Activated T-helper 2 cell treated with anti-CD3 and anti-CD28 coated beads, Interferon-gamma antibody, Interleukin-2, Interleukin-4, amounts not matched to agents 10 μg/mL and 5 μg/mL and 100 μg/mL, durations not matched to agents 14 hours and 24 hours and 36 hours (primary cell): ENCODE data around the gene AUTS2. TPM values are rescaled to one million over a fixed set of nuclear protein-coding genes. Genes with fewer than 3 reads are reported as not detected.
"Not testable (repeated sequence)": the region's sequence is repeated elsewhere in the genome, so short reads cannot be mapped to it uniquely, and the experiment has no call there.

ENCODE experiments used
- DNase-seq: peaks from one replicate; pipeline ENCODE4 v3.0.0; 2021; ENCODE audit warnings: low spot score
- H3K27ac Mint-ChIP-seq: one replicate; pipeline ENCODE4 v1.8.0; 2021; ENCODE audit warnings: mixed read lengths
- H3K27me3 Mint-ChIP-seq: one replicate; pipeline ENCODE4 v1.8.0; 2021; ENCODE audit warnings: low read depth, mixed read lengths
- H3K36me3 Mint-ChIP-seq: one replicate; pipeline ENCODE4 v1.8.0; 2021; ENCODE audit warnings: low read depth, mixed read lengths
- H3K4me1 Mint-ChIP-seq: one replicate; pipeline ENCODE4 v1.8.0; 2021; ENCODE audit warnings: low read depth, mixed read lengths
- H3K4me3 Mint-ChIP-seq: one replicate; pipeline ENCODE4 v1.8.0; 2021; ENCODE audit warnings: low read depth, mild to moderate bottlenecking, moderate library complexity, mixed read lengths
- H3K9me3 Mint-ChIP-seq: one replicate; pipeline ENCODE4 v1.8.0; 2021; ENCODE audit warnings: mixed read lengths
- intact Hi-C: fragments of 100-400 bp; cut with micrococcal nuclease; formaldehyde crosslinking; loops from one replicate; pipeline ENCODE4 v1.15.1; 2023
- total RNA-seq: library from RNA; stranded (reverse); gene quantifications from 2 replicates; pipeline ENCODE4 v1.2.3, GENCODE V29; 2022

Gene AUTS2
- total RNA-seq, 1 donor from 2014 or later, result 1.1 TPM

DNA sequence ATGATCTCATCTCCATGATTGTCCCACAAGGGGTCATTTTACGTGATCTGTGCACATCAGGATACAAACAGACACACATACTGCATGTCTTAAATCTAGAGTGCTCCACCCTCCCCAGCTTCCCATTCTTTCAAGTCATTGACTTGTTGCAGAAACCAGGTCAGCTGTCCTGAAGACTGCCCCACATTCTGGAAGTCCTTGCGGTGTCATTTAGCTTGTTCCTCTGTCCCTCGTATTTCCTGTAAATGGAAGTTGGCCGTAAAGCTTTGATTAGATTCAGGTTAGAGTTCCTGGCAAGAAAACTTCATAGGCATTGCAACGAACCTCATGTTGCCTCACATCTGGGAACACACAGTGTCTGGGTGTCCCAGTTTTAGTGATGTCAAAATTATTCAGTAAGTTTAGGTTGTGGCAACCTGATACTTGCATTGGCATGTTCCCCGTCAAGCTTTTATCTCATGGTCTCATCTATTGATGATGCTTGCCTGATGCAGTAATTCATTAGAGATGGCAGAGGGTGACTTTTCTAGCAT, 1116.3 kb downstream of the AUTS2 start:
- no peaks in the 10 kb centered on the region for H3K36me3 Mint-ChIP-seq

DNA sequence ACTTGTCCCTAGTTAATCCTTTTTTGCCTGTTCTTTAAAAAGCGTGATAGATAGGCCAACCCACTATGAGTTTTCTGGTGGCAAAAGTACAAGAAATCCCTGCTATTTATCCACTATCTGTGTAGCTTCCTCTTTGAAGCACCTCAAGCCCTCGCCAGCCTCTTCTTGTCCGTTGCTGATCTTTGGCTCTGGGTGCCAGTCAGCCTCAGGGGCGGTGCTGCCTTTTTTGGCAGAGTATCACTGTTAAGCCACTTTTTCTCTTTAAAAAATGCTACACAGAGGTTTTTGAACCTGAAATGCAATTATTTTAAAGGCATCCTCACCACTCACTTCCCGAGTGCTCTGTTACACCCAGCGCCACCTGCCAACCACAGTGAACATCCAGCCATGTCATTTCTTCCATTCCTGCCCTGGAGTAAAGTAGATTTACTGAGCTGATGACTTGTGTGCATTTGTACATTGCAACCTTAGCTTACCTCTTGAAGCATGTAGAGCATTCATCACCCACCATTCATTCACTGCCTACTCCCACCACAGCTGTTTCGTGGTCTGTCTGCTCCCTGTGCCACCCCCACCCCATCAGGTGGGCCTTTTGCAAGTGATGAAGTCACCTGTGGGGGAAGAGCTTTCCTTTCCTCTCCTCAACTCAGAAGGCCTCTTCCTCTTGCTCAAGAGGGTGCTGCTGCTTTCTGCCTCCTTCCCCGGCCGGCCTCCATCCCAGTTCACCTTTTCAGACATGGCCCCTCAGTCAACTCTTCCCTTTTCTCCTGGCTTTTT, 1119.5 kb downstream of the AUTS2 start:
- intact Hi-C loops, result no loop called here
- peaks cover 2% of the 10 kb centered on the region for H3K4me1 Mint-ChIP-seq
- no peak overlapping the region for H3K4me3 Mint-ChIP-seq
- H3K27me3 Mint-ChIP-seq, result no peaks in the 10 kb centered on the region
- no peak overlapping the region for H3K27ac Mint-ChIP-seq
- H3K36me3 Mint-ChIP-seq, result no peaks in the 10 kb centered on the region
- no peaks in the 10 kb centered on the region for H3K9me3 Mint-ChIP-seq
- DNase-seq, result no peak

More for the DNA sequence above, 1116.3 kb downstream of the AUTS2 start:
- no peaks in the 10 kb centered on the region for H3K4me1 Mint-ChIP-seq
- H3K27me3 Mint-ChIP-seq, result no peaks in the 10 kb centered on the region
- no peaks in the 10 kb centered on the region for H3K9me3 Mint-ChIP-seq
- DNase-seq, result no peak
- H3K27ac Mint-ChIP-seq, result no peak overlapping the region
- intact Hi-C loops, result no loop called here
- H3K4me3 Mint-ChIP-seq, result no peak overlapping the region

DNA sequence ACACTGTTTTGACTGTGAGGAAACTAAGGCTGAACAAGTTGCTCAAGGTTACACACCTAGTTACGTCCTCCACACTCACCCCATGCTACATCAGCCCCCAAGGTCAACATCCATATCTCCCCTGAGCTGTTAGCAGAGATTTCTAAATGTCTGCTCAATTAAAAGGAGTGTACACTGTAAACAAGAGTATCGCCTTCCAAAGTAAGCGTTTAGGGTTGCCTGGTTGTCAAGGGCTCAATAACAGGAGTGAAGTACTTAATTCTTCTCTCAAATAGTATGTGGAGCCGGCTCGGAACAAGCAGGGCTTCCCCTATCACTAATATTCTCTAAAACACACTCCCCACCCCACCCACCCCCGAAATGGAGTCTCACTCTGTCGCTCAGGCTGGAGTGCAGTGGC, 1120.8 kb downstream of the AUTS2 start:
- H3K27me3 Mint-ChIP-seq, result no peaks in the 10 kb centered on the region
- DNase-seq, result no peak
- H3K27ac Mint-ChIP-seq, result no peak overlapping the region
- H3K36me3 Mint-ChIP-seq, result no peaks in the 10 kb centered on the region
- H3K9me3 Mint-ChIP-seq, result no peaks in the 10 kb centered on the region
- peaks cover 2% of the 10 kb centered on the region for H3K4me1 Mint-ChIP-seq
- H3K4me3 Mint-ChIP-seq, result no peak overlapping the region
- intact Hi-C loops, result no loop called here

DNA sequence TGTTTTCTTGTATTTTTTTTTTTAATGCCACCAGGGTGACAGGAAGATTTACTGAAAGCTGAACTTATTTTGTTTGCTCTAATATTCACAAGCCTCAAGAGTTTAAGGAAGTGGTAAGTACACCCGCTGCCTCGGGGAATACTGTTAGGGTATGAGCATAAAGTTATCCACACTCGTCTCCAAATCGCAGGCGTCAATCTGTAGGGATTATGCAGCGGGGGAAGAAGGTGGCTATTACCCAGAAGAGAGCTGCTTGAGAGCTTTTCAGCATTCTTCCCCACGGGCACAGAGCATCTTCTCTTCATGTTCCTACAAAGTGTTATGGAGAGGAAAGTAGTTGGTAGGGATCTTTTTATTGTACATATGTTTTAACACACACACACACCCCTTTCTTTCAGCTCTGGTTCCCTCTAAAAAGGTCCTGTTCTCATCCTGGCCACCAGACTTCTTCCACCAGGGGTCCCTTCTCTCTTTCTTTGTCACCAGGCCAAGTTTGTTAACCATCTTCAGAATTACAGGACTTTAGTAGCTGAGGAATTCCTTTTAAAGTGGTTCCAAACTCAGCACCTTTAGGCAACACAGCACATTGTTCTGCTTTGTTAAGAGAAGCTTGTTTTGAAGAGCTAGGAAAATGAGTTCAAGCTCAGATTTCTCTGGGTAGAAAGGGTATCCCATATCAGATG, 1122.1 kb downstream of the AUTS2 start:
- Mint-ChIP-seq H3K27me3 (no peaks in the 10 kb centered on the region), H3K4me3 (no peak overlapping the region), H3K27ac (no peak overlapping the region), H3K9me3 (peaks cover 4% of the 10 kb centered on the region), H3K4me1 (peaks cover 2% of the 10 kb centered on the region), H3K36me3 (no peaks in the 10 kb centered on the region)
- DNase-seq, result no peak
- intact Hi-C loops, result no loop called here

DNA sequence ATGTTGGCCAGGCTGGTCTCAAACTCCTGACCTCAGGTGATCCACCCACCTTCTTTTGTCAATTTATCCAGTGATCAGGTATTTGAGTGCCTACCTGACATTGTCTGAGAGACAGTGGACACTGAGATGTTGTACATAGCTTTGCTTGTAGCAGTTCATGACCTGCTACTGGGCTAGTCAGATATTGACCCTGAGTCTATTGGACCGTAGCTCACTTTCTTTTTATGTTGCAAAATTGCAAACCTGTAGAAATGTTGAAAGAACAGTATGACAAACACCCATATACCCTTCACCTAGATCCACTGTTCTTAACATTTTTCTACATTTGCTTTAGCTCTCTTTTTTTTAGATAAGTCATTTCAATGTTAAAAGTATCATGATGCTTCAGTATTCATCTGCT, 1123.2 kb downstream of the AUTS2 start:
- no peaks in the 10 kb centered on the region for H3K27me3 Mint-ChIP-seq
- H3K4me3 Mint-ChIP-seq, result no peak overlapping the region
- H3K9me3 Mint-ChIP-seq, result peaks cover 4% of the 10 kb centered on the region
- H3K36me3 Mint-ChIP-seq, result no peaks in the 10 kb centered on the region
- H3K27ac Mint-ChIP-seq, result no peak overlapping the region
- peaks cover 2% of the 10 kb centered on the region for H3K4me1 Mint-ChIP-seq
- intact Hi-C loops, result no loop called here
- DNase-seq, result no peak

DNA sequence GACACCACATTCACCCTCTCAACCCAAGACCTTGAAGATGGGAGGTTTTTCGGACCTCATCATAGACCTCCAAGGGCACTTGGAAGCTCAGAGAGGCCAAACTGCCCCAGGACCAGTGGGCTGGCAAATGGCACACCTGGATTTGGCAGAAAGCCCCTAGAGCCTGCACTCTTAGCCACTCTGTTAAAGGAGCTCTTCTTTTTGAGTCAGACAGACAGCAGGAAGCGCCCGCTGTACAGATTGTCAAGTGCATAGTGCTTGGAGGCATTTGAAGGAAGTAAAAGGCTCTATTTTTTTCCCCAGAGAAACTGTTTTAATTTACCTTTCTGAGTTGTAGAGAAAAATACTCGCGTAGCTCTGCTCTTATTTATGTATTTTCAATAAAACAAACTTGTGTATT, 1125.1 kb downstream of the AUTS2 start:
- no peak overlapping the region for H3K4me3 Mint-ChIP-seq
- no peaks in the 10 kb centered on the region for H3K36me3 Mint-ChIP-seq
- DNase-seq, result no peak
- peaks cover 4% of the 10 kb centered on the region for H3K9me3 Mint-ChIP-seq
- peaks cover 2% of the 10 kb centered on the region for H3K4me1 Mint-ChIP-seq
- H3K27ac Mint-ChIP-seq, result no peak overlapping the region
- intact Hi-C loops, result no loop called here
- no peaks in the 10 kb centered on the region for H3K27me3 Mint-ChIP-seq

DNA sequence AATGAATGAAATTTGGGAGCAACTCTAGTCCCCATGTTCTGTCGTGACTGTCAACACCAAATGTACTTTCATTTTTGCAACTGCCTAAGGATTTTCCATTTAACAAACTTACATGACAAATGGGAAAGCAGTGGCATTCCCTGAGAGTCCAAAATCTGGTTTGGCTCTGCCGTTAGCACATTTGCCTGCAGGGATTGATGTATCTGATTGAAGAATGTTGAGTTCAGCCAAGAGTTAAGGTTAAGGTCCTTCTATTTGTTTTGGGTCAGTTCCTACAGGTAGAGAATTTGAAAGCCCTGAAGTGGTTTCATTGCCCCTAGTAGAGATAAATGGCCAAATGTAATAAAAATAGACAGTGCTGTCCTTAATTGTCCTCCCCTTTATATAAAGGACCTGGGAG, 1127.2 kb downstream of the AUTS2 start:
- intact Hi-C loops, result no loop called here
- H3K27ac Mint-ChIP-seq, result no peak overlapping the region
- no peaks in the 10 kb centered on the region for H3K36me3 Mint-ChIP-seq
- no peaks in the 10 kb centered on the region for H3K27me3 Mint-ChIP-seq
- H3K4me1 Mint-ChIP-seq, result no peaks in the 10 kb centered on the region
- H3K4me3 Mint-ChIP-seq, result no peak overlapping the region
- no peak for DNase-seq
- peaks cover 4% of the 10 kb centered on the region for H3K9me3 Mint-ChIP-seq

DNA sequence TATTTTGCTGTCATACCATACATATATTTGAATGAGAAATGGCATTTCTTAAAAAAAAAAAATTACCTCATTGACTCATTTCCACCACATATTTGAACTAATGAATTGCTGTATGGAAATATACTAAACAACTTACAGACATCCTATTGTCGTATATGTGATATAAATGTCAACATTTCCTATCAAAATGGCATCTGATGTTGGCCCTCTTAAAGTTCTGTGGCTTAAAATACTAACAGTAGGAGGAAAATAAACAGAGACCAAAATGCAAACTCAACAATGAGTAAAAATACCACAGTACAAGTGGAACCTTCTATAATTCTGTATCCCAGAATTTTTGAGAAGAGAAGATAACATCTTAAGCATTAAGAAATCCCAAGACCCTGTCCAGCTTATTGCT, 1128.0 kb downstream of the AUTS2 start:
- H3K4me1 Mint-ChIP-seq, result no peaks in the 10 kb centered on the region
- H3K4me3 Mint-ChIP-seq, result no peak overlapping the region
- DNase-seq, result no peak
- H3K36me3 Mint-ChIP-seq, result no peaks in the 10 kb centered on the region
- no peak overlapping the region for H3K27ac Mint-ChIP-seq
- intact Hi-C loops, result no loop called here
- H3K9me3 Mint-ChIP-seq, result peaks cover 4% of the 10 kb centered on the region
- H3K27me3 Mint-ChIP-seq, result no peaks in the 10 kb centered on the region

DNA sequence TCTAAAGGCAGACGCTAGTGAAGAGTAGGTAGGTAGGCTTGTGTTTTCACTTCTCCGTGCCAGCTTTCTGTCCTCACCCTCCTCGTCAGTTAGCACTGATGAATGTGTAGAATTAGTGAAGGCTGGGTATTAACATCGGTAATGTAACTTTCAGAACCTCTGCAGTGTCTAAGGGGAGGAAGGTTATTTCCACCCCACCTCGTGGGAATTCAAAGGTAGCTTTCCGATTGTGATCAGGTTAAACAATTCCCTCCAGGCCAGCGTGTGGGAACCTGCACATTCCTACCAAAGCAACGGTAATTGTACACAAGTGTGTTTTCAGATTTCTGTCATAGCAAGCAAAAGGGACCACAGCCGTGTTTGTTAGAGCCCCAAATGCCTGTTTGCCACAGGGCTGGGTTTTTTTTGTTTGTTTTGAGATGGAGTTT, 1128.7 kb downstream of the AUTS2 start:
- no peak for DNase-seq
- Mint-ChIP-seq H3K4me1 (no peaks in the 10 kb centered on the region), H3K4me3 (no peak overlapping the region), H3K36me3 (no peaks in the 10 kb centered on the region), H3K27ac (no peak overlapping the region), H3K27me3 (no peaks in the 10 kb centered on the region), H3K9me3 (peaks cover 4% of the 10 kb centered on the region)
- intact Hi-C loops, result no loop called here

DNA sequence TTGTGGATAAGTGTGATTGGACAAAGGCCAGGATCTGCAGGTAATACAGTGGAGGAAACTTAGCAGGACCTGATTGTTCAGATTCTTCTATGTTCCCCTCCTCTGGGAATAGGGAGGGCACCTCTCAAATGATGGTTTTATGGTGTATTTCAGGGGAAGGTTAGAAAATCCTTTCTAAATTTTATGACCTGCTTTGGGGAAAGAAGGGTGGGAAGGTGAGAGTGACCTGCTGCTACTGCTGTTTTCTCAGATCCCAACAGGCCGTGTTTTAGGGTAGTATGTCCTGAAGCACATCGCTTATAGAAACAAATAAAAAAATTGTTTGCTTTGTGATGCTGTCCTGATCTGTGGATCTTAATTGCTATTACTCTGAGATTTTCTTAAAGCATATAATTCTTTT, 1129.6 kb downstream of the AUTS2 start:
- Mint-ChIP-seq H3K27me3 (no peaks in the 10 kb centered on the region), H3K27ac (no peak overlapping the region), H3K9me3 (peaks cover 4% of the 10 kb centered on the region), H3K4me1 (no peaks in the 10 kb centered on the region), H3K4me3 (no peak overlapping the region), H3K36me3 (no peaks in the 10 kb centered on the region)
- intact Hi-C loops, result no loop called here
- no peak for DNase-seq

DNA sequence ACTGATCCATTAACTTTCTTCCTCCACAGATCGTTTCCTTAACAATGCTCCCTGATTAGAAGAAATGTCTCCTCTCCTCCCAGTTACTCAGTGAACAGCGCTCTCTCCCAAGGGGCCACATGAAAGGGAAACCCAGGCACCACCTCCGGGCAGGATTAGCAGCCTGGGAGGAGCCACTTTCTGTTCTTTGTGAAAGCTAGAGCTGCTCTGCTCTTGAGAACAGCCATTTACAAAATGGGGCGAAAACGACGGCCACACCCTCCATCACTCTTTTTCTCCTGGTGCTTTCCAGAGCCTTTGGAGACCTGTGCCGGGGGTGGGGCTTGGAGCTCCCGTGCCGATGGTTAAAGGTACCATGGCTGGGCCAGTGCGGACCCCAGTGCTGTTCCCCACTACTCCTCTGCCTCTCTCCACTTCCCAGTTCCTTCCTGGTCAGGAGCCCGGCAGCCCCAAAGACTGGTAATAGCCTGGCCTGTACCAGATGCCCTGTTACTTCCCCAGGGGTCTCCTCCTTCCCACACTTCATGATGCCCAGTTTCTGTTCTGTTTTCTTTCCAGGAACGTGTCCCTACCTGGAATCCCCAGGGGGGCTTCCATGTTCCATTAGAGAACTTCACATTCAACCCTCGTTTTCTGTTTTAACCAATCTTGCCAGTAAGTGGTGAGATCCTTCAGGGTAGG, 1130.7 kb downstream of the AUTS2 start:
- no peaks in the 10 kb centered on the region for H3K4me1 Mint-ChIP-seq
- intact Hi-C loops, result no loop called here
- H3K4me3 Mint-ChIP-seq, result no peak overlapping the region

DNA sequence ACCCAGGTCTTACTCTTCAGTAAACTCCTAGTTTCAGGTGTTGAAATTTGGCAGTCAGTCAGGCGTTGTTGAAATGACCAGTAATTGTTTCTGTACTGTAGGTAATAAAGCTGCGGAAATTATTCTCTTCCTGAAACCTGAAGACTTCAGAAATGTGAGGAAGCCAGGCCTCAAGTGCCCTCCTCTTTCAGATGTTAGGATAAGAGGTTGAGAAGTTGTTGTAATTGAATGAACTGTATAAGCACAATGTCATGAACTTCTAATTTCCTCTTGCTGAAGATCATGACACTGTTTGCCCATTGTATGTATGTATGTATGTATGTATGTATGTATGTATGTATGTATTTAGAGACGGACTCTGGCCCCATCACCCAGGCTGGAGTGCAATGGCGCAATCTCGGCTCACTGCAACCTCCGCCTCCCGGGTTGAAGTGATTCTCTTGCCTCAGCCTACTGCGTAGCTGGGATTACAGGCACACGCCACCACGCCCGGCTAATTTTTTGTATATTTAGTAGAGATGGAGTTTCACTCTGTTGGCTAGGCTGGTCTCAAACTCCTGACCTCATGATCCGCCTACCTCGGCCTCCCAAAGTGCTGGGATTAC, 1131.4 kb downstream of the AUTS2 start:
- H3K36me3 Mint-ChIP-seq, H3K27ac Mint-ChIP-seq, DNase-seq, H3K4me3 Mint-ChIP-seq, H3K27me3 Mint-ChIP-seq, H3K4me1 Mint-ChIP-seq, H3K9me3 Mint-ChIP-seq, intact Hi-C loops: not testable (repeated sequence)

More for the DNA sequence above, 1130.7 kb downstream of the AUTS2 start:
- Mint-ChIP-seq H3K9me3 (peaks cover 4% of the 10 kb centered on the region), H3K27me3 (no peaks in the 10 kb centered on the region), H3K27ac (no peak overlapping the region), H3K36me3 (no peaks in the 10 kb centered on the region)
- no peak for DNase-seq
